HG03520 (cell line): ENCODE measurements around the gene CABLES1.
"Not testable (repeated sequence)": the region's sequence is repeated elsewhere in the genome, so short reads cannot be mapped to it uniquely, and the experiment has no call there.

Source experiments
- ATAC-seq: cut with Tn5 transposase; IDR thresholded peaks from one replicate; pipeline ENCODE4 v1.9.1; 2021; ENCODE audit warnings: mild to moderate bottlenecking, moderate library complexity; ENCODE audit not compliant: unreplicated experiment

CABLES1 gene

GRCh38 chr18:23109163-23109562, 26.1 kb upstream of the CABLES1 start:
- ATAC-seq, result not testable (repeated sequence)

- no peak for ATAC-seq
These were observed 21.7 kb upstream of the CABLES1 start for GRCh38 chr18:23113576-23113975.

- no peak for ATAC-seq
These were observed 21.0 kb upstream of the CABLES1 start for GRCh38 chr18:23114171-23114881.

GRCh38 chr18:23114911-23115310, 20.4 kb upstream of the CABLES1 start:
- no peak for ATAC-seq

- ATAC-seq, result no peak
These were observed 19.6 kb upstream of the CABLES1 start for GRCh38 chr18:23115683-23116096.

GRCh38 chr18:23121133-23121532, 14.2 kb upstream of the CABLES1 start:
- ATAC-seq, result no peak

- no peak for ATAC-seq
These were observed 12.7 kb upstream of the CABLES1 start for GRCh38 chr18:23122334-23123229.

GRCh38 chr18:23126376-23127056, 8.8 kb upstream of the CABLES1 start:
- ATAC-seq, result no peak

GRCh38 chr18:23127090-23127489, 8.2 kb upstream of the CABLES1 start:
- ATAC-seq, result no peak

GRCh38 chr18:23129355-23130002, 5.8 kb upstream of the CABLES1 start:
- ATAC-seq, result no peak

- no peak for ATAC-seq
These were observed 3.5 kb upstream of the CABLES1 start for GRCh38 chr18:23131693-23132319.

GRCh38 chr18:23133860-23134779, 1.2 kb upstream of the CABLES1 start:
- peak; percentile 30 for ATAC-seq

- peak; percentile 31 for ATAC-seq
These were observed 453 bp downstream of the CABLES1 start for GRCh38 chr18:23135550-23136325.

- peak; percentile 17 for ATAC-seq
These were observed 1.2 kb downstream of the CABLES1 start for GRCh38 chr18:23136326-23137096.

- no peak for ATAC-seq
These were observed 1.9 kb downstream of the CABLES1 start for GRCh38 chr18:23137097-23137635.

- ATAC-seq, result no peak
These were observed 2.5 kb downstream of the CABLES1 start for GRCh38 chr18:23137788-23138216.

GRCh38 chr18:23138471-23138870, 3.2 kb downstream of the CABLES1 start:
- no peak for ATAC-seq
